OCI-M2 (cell line): ENCODE data around the gene TAB2.

Experiments used
- DNase-seq: peaks from one replicate; lab custom pipeline; 2025; ENCODE audit not compliant: unreplicated experiment; lab: John Stamatoyannopoulos, UW

The TAB2 gene

DNA sequence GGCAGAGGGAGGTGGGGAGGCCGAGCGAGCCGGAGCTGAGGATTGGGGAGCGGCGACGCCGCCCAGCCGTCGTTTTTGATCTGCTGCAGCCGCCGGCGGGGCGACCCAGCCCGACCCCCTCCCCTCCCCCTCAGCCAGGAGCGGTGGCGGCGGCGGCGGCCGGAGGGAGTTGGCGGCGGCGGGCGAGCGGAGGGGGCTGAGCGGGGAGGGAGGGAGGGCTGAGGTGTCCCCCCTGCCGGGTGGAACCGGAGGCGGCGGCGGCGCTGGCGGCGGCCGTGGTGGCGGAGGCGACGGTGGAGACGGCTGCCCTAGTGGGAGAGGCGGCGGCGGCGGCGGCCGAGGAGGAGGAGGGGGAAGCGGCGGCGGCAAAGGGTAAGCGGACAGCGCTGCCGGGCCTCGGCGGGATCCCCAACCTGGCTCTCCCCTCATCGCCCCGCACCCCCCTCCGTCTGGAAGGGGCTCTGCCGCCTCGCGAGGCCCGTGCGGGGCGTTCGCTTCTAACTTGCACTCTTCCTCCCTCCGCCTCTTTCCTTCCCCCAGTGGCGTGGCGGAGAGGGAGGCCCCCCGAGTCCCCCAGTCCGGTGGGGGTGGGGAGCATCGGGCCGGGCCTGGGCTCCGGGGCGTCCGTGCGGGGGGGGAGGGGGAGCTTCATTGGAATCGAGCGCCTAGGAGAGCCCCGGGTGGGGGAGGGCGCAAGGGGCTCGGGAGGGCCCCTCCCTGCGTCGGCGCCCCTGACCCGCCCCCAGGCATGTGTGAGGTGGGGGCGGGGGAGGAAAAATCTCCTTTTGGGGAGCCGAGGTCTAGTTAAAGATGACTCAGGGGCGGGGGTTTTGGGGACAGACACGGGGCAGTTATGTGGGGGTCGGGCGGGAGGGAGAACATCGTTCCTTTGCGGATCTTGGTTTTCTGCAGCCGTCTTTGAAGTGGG is at the start of gene TAB2:
TSS of gene TAB2 (plus strand) at position 69 of the 928 bp plus-strand sequence. CDS start 52,286 bp downstream, outside the sequence.
- no peak for DNase-seq

DNA sequence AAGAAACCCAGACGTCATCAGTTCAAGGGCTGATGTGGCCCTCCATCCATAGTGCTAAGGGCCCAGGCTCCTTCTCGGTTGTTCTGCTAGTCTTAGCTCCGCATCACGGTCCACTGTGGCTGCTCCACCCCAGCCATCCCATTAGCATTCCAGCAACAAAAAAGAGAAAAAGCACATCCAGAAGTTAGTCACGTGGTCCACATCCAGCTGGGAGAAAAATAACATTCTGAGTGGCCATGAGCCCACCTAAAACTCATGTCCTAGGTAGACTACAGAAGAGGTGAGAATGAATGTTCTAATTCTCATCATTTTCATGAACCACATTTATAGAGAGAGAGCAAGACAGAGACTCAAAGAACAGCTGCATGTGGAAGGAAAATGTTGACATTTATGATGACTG is 49.4 kb upstream of the TAB2 start:
- no peak for DNase-seq

- DNase-seq: no peak
Observed at GRCh38 chr6:149268768-149269167, 48.7 kb upstream of the TAB2 start.

GRCh38 chr6:149270616-149271015 is 46.9 kb upstream of the TAB2 start:
- DNase-seq: no peak

DNA sequence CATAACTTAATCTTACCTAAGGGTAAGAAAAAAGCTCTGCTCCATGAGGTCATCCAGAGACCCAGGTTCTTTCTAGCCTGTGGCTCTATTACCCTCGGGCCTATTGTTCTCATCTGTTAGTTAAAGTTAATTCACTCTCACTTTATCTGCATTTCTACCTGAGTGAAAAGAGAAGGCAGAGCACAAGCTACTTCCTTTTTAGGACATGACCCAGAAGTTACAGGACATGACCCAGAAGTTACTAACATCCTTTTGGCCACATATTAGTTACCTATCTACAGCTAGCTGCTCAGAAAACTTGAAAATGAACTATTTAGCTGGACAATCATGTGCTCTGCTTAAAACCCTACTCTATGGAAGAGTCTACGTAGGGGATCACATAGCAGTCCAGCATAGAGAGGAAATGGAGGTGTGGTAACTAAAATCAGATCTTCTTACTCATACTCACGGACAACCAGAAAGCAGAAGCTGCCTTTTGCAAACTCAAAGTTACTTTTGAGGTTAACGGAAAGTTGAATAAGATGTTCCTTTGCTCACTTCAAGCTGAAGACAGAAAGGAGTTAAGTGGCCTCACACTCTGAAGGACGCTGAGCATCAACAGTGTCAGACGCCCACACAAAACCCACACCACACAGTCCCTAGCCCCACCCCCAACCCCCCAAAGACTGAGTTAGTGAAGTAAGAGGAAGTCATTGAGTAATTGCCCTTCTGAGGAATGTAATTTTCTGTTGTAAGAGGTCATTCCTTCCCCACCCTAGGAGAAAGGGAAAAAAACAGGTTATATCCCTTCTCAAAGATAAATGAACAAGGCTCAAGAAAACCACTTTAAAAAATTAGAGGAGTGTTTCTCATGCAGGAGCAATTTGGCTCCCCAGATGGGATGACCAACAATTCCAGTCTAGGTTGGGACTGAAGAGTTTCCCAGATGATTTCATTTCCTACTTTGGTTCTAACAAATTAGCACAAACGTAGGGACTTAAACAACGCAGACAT is 45.9 kb upstream of the TAB2 start:
- DNase-seq: no peak

DNA sequence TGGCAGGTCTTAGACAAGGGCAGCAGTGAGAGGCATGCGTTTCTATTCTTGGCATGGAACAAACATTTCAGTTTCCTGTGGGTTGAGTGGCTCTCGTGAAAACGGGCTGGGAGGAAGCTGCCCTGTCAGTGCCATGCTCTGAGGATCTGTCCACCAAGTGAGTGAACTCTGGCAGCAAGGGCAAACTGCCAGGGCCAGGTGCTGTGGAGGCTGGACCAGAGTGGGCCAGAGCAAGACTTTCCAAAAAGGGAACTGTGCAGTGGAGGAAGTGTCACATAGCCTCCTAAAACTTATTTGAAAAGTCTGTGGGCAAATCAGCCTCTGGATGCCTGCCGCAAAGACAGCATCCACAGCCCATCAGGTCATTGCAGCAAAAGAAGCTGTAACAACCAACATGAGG is 44.2 kb upstream of the TAB2 start:
- no peak for DNase-seq

GRCh38 chr6:149275621-149276020 is 41.9 kb upstream of the TAB2 start:
- no peak for DNase-seq

GRCh38 chr6:149277621-149278020 is 39.9 kb upstream of the TAB2 start:
- no peak for DNase-seq

DNA sequence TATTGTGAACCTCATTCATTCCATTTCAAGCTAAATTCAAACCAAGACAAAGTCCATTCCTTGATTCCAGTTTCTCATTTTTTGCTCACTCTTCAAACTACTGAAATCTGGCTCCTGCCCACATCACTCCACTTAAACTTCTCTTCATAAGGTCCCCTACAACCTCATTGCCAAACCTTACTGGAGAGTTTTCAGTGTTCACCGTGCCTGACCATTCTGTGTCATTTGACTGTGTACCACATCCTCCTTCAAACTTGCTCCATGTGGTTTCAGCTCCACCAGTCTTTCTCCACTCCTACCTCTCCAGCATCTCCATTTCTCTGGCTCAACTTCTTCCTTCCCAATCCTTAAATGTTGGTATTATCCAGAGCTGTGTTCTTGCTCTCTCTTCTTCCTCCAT is 38.5 kb upstream of the TAB2 start:
- no peak for DNase-seq

GRCh38 chr6:149284904-149285303 is 32.6 kb upstream of the TAB2 start:
- no peak for DNase-seq

DNA sequence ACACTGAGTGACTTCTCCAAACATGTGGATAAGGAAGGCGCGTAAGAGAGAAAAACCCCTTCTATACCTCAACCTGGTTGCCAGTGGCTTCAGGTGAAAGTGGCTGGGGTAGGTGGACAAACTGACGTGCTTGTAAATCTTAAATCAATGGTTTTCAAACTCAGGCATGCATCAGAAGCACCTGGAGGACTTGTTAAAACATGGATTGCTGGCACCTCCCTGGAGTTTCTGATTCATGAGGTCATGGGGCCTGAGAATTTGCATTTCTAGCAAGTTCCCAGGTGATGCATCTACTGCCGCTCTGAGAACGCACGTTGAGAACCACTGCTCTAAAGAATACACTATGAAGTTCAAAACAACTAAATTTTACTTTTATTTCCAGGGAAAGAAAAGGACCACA is 31.9 kb upstream of the TAB2 start:
- DNase-seq: no peak

DNA sequence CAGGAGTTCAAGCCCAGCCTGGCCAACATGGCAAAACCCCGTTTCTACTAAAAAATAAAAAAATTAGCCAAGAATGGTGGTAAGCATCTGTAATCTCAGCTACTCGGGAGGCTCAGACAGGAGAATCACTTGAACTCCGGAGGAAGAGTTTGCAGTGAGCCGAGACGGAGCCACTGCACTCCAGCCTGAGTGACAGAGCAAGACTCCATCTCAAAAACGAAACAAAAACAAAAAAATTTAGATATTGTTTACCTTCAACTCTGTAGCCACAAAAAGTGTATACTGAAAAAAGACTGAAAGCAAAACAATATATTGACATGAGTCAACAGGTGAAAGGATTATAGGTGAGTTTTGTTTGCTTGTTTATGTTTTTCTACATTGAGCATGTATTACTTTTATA is 30.6 kb upstream of the TAB2 start:
- no peak for DNase-seq

DNA sequence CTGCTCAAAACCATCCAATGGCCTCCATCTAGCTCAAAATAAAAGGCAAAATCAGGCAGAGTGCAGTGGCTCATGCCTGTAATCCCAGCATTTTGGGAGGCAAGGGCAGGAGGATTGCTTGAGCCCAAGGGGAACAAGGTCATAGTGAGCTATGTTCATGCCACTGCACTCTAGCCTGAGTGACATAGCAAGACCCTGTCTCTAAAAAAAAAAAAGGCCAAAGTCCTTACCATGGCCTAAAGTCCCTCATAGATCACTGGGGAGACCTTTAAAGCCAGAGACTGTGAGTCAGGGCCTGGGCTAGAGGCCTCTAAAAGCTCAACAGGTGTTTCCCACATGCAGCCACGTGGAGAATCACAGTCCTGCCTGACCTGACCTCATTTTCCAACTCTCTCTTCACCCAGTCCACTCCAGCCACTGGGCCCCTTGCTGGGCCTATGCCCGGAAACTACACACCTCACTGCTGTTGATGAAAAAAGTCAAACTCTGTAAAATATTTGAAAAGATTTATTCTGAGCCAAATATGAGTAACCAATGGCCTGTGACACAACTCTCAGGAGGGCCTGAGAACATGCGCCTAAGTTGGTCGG is 28.2 kb upstream of the TAB2 start:
- DNase-seq: no peak

DNA sequence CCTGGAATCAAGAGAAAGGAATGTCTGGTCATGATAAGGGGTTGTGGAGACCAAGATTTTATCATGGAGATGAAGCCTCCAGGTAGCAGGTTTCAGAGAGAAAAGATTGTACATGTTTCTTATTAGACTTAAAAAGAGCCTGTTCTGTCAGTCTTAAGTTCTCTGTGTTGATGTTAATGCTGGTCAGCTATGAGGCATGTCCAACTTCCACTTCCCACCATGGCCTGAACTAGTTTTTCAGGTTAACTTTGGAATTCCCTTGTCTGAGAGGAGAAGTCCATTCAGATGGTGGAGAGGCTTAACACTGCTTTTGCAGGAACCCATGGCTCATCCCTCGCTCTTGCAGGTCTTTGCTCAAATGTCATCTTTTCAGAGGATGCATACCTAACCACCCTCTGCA is 27.5 kb upstream of the TAB2 start:
- DNase-seq: no peak

DNA sequence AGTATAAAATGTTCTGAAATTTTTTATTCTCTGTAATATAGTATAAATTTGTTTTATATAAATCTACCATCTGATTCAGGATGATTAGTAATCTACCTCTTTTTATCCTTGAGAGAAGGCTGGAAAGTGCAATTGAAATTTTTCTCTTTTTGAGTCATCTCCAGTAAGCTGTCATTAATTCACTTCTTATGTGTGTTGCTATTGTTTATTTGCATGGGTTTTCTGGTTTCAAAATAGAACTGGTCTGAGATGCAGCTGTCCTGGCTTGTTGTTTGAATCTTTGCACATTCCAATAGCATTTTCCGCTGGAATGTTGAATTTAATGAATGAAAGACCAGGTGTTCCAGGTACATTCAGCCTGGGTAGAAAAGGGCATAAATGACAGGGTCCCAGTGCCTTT is 24.3 kb upstream of the TAB2 start:
- DNase-seq: no peak

DNA sequence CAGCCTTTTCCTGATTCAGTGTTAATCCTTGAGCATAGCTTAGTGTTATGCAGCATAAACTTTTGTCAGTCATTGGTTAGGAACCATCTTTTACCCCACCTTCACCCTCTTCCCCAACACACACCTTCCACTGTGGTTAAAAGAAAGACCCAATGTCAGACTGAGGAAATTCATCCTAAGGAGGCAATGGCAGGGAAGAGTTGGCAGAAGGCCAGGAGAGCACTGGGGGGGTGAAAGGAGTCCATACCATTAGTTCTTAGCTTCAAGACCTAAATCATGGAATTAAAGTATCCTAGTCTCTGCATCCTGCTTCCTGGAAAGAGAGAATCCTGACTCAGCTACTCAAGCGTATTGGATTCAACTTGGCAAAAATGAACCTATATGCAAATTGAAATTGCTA is 16.9 kb upstream of the TAB2 start:
- DNase-seq: no peak

GRCh38 chr6:149302723-149303122 is 14.8 kb upstream of the TAB2 start:
- DNase-seq: no peak

GRCh38 chr6:149303468-149303867 is 14.0 kb upstream of the TAB2 start:
- no peak for DNase-seq

DNA sequence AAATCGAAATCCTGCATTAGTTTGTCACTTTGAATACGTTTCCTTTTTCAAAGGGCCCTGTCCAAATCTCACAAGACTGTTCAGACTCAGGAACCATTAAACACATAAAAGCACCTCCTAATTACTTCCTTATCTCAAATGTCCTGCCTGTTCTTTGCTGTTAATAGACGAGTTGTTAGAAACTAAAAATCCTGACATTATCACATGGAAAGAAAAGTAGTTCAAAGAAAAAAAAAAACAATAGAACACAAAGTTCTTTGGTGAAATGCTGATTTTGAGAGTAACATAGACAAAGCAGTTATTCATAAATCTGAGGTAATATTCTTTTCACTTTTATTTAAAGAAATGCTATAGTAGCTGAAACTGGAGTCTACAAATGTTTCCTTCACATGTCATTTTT is 12.1 kb upstream of the TAB2 start:
- no peak for DNase-seq

DNA sequence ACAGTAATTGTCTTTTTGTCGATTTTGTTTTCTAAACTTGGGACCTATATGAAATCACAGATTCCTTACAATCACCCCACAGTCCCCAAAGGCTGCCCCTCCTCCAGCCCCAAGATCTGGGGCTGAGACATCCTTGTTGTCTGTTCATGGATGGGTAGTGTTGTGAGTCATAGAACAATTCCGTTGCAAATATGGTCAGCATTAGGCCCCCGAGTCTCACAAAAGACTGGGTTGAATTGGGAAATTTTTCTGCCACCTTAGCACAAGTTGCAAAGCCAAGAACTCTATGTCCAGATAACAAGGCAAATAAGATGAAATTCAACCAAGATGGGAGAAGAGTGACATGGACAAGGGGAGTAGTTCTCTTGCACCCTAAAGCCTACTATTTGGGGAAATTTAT is 10.5 kb upstream of the TAB2 start:
- DNase-seq: no peak

DNA sequence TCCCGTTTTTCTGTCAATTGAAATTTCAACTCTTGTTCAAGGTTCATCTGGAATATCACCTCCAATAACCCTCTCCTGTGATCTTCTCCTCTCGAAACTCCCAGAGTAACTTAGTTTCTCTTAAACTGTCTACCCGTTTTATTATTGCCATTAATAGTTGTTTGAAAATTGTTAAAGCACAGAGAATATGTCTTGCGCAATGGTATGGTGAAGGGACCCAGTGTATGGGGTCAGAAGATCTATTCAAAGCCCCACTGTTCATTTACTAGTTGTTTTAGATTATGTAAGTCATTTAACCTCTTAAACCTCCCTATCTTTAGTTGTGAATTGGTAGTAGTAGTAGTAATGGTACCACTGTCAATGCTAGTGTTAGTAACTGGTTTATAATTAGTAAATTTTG is 6.2 kb upstream of the TAB2 start:
- DNase-seq: no peak
